Lower leg skin (tissue), 4 donors: ENCODE data around the gene ZMYND11. TPM values are rescaled to one million over a fixed set of nuclear protein-coding genes. Genes with fewer than 3 reads are reported as not detected.

Source experiments
- DNase-seq, 2 donors: peaks; one replicate each; pipeline ENCODE4 v3.0.0-alpha.2; 2019; ENCODE audit warnings: low spot score in 2 of 2
- H3K4me3 ChIP-seq: fragments of 200-600 bp; sonication (generic); 2 replicates; pipeline ENCODE4 v1.5.1; 2017; ENCODE audit warnings: mild to moderate bottlenecking, low read depth; ENCODE audit not compliant: poor library complexity, severe bottlenecking
- CTCF ChIP-seq, 3 donors: fragments of 450-650 bp; IDR thresholded peaks; one replicate each; pipeline ENCODE4 v1.5.1; 2016; ENCODE audit warnings: antibody characterized with exemption in 3 of 3, mild to moderate bottlenecking in 3 of 3, moderate library complexity in 2 of 3
- POLR2A ChIP-seq, 2 donors: fragments of 450-650 bp; IDR thresholded peaks; one replicate each; pipeline ENCODE4 v1.6.1; 2016 to 2017; ENCODE audit warnings: antibody characterized with exemption in 2 of 2, mild to moderate bottlenecking in 1 of 2, moderate library complexity in 1 of 2
- WGBS, 2 donors: methylation state at CpG; one replicate each; pipeline ENCODE4 v1.1.5; 2018; 5-methylcytosine and 5-hydroxymethylcytosine counted together
- intact Hi-C: fragments of 100-400 bp; cut with DNase I; formaldehyde crosslinking; loops from one replicate; pipeline ENCODE4 v1.15.0; 2023; ENCODE audit warnings: low total_unique reads
- total RNA-seq, 4 donors: library from RNA; depleted of rRNA; stranded (reverse); fragments of >200 nt; gene quantifications; one replicate each; pipeline ENCODE4 v1.1.0, GENCODE V29; 2016

Gene ZMYND11
- total RNA-seq, 4 donors from 2014 or later, result 41.0 to 50.8 (median 47.7) TPM

DNA sequence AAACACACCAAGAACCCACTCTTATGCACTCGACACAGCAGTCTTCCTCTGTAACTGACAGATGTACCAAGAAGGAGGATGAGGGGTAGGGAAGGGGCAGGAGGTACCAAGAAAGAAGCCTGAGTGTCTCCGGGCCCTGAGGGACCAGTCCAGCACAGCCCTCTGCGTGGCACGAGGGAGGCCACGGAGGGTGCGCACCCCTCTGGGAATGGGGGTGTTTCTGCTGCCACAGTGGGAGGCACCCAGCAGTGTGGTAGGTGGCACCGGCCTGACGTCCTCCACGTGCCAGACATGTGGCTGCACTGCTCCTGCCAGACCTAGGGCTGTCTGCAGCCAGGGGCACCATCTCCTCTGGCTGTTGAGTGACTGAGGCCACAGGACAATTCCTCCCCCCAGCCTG lies 154.3 kb downstream of the ZMYND11 start:
- TF ChIP-seq CTCF (IDR thresholded peaks at IDR 0.05) (no peak), POLR2A (IDR thresholded peaks at IDR 0.05) (no peak)
- no peak overlapping the region for H3K4me3 ChIP-seq
- intact Hi-C loops, result no loop called here
- no peak for DNase-seq
- WGBS, 2 donors, result 86 to 90% methylated on average over 9 of the region's 9 CpGs

DNA sequence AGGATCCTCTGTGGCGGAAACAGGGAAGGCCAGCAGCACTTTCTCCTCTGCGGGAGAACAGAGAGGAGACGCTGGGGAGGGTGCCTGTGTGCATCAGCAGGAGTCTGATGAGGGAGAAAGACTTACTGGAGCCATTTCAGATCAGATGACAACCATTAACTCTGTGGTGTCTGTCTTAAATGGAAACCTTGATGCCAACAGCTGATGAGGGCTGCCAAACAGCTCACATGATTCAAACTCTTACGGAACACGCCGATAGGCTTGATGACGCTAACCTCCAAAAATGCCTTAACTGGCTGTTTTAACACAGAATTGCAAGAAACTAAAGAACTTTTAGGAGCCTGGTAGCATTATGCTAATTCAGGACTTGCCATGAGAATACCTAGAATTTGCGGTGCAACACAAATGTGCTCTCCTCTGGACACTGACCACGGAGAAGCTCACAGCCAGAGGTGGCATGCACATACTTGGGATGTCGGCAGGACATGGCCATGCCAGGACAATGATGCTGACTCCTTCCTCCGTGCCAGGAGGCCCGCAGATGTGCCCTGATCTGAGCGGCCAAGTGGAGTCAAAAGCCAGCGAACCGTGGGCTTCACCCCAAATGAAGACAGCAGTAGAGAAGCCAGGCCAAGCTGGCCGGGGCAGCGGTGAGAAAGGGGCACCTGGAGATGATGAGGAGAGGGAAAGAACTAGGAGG lies 154.9 kb downstream of the ZMYND11 start:
- no peak overlapping the region for H3K4me3 ChIP-seq
- DNase-seq, result no peak
- intact Hi-C loops, result no loop called here
- TF ChIP-seq CTCF (IDR thresholded peaks at IDR 0.05), result no peak
- TF ChIP-seq POLR2A (IDR thresholded peaks at IDR 0.05), result no peak
- 78 to 81% methylated on average over 17 of the region's 17 CpGs for WGBS, 2 donors

DNA sequence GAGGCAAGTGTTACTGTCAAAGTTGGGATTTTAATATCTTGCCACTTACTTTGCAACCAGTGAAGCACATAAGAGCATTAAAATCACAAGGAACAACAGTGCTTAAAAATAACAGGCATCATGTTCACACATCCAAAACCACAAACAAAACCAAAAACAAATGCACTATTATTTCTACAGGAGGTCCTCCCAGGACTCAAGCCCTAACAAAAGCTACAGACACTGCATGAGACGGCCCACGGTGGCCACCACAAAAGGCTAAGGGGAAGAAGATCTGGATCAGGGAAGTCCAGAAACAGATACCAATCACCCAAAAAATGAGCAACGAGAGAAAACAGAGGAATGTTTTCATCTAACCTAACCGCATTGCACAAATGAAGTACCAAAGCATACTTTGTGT lies 158.4 kb downstream of the ZMYND11 start:
- no peak for TF ChIP-seq POLR2A (IDR thresholded peaks at IDR 0.05)
- no peak for TF ChIP-seq CTCF (IDR thresholded peaks at IDR 0.05)
- DNase-seq, result no peak
- H3K4me3 ChIP-seq, result no peak overlapping the region
- intact Hi-C loops, result no loop called here
- WGBS, 2 donors, result 76% methylated on average over 4 of the region's 4 CpGs

DNA sequence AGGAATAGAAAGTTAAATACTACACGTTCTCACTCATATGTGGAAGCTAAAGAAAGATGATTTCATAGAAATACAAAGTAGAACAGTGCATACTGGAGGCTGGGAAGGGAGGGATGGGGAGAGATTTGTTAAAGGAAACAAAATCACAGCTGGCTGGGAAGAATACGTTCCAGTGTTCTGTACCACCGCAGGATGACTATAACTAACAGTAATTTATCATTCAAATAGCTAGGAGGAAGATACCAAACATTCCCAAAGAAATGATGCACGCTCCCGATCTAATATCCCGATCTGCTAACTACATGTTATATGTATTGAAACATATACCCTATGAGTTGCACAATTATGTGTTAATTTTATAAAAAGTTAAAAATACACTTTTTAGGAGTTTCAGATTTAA lies 162.3 kb downstream of the ZMYND11 start:
- DNase-seq, result no peak
- no peak for TF ChIP-seq CTCF (IDR thresholded peaks at IDR 0.05)
- TF ChIP-seq POLR2A (IDR thresholded peaks at IDR 0.05), result no peak
- no peak overlapping the region for H3K4me3 ChIP-seq
- 46 to 57% methylated on average over 6 of the region's 6 CpGs for WGBS, 2 donors
- intact Hi-C loops, result no loop called here

DNA sequence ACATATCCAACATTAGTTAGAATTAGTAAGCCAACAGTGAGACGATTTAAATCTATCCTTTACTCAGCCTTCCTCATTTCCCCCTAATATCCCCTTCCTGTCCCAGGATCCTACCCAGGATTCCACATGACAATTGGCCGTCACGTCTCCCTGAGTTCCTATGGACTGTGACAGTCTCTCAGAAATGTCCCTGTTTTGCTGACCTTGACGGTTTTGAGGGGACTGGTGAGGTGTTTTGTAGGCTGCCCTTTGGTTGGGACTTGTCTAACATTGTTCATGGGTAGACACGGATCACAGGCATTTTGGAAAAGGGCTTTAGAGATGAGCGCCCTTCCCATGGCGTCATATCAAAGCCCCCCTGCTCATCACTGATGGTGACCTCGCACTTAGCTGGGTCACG lies 162.8 kb downstream of the ZMYND11 start:
- intact Hi-C loops, result no loop called here
- WGBS, 2 donors, result 87% methylated on average over 9 of the region's 9 CpGs
- no peak overlapping the region for H3K4me3 ChIP-seq
- DNase-seq, result no peak
- no peak for TF ChIP-seq CTCF (IDR thresholded peaks at IDR 0.05)
- no peak for TF ChIP-seq POLR2A (IDR thresholded peaks at IDR 0.05)

- intact Hi-C loops, result no loop called here
Observed at GRCh38 chr10:299512-299911, 164.3 kb downstream of the ZMYND11 start.

More at GRCh38 chr10:299512-299911, 164.3 kb downstream of the ZMYND11 start:
- H3K4me3 ChIP-seq, result no peak overlapping the region
- no peak for DNase-seq
- WGBS, 2 donors, result 93% methylated on average over 2 of the region's 2 CpGs
- TF ChIP-seq CTCF (IDR thresholded peaks at IDR 0.05) (no peak), POLR2A (IDR thresholded peaks at IDR 0.05) (no peak)
